CD4-positive, alpha-beta T cell (primary cell): Measurements from ENCODE around the gene EPB41L1. TPM values are rescaled to one million over a fixed set of nuclear protein-coding genes. Genes with fewer than 3 reads are reported as not detected.

Source experiments
- ATAC-seq: fragments of 200-7000 bp; cut with Tn5 transposase; one replicate; pipeline ENCODE4 v1.10.0; 2022; ENCODE audit warnings: mild to moderate bottlenecking; ENCODE audit not compliant: poor library complexity
- CTCF ChIA-PET: fragments of 350-600 bp; sonication (Branson Sonifier 250); formaldehyde crosslinking; loops from one replicate; lab custom pipeline; 2021; ENCODE audit warnings: antibody characterized with exemption, inconsistent platforms; lab: Charles Lee
- POLR2A ChIA-PET: fragments of 350-600 bp; sonication (Branson Sonifier 250); formaldehyde crosslinking; loops from one replicate; lab custom pipeline; 2021; ENCODE audit warnings: antibody characterized with exemption, inconsistent platforms; lab: Charles Lee
- DNase-seq, 14 experiments: peaks; one replicate each; pipeline ENCODE4 v3.0.0-alpha.2; 2013 to 2020; ENCODE audit warnings: mixed read lengths in 2 of 14
- H3K27ac ChIP-seq, 2 donors: one replicate each; pipeline versions ENCODE4 v1.5.1 to v1.7.0; 2013; ENCODE audit warnings: low read length in 2 of 2, low read depth in 1 of 2, mild to moderate bottlenecking in 1 of 2
- H3K27me3 ChIP-seq, 2 experiments: 1 replicate in 1 of 2; 2 replicates in 1 of 2; pipeline versions ENCODE4 v1.6.1 to v1.7.0; 2013; ENCODE audit warnings: low read length in 2 of 2, control low read depth in 1 of 2, mild to moderate bottlenecking in 1 of 2, moderate library complexity in 1 of 2; ENCODE audit not compliant: insufficient read depth in 2 of 2, control insufficient read depth in 1 of 2
- H3K36me3 ChIP-seq: one replicate; pipeline ENCODE4 v1.6.1; 2013; ENCODE audit warnings: low read length, control low read depth; ENCODE audit not compliant: insufficient read depth
- H3K4me1 ChIP-seq: one replicate; pipeline ENCODE4 v1.6.1; 2013; ENCODE audit warnings: low read length, control low read depth; ENCODE audit not compliant: insufficient read depth
- H3K4me3 ChIP-seq: one replicate; pipeline ENCODE4 v1.5.1; 2013; ENCODE audit warnings: mild to moderate bottlenecking, low read length, moderate library complexity
- H3K9me3 ChIP-seq, 2 experiments: 1 replicate in 1 of 2; 2 replicates in 1 of 2; pipeline versions ENCODE4 v1.6.1 to v1.7.0; 2013; ENCODE audit warnings: low read length in 2 of 2, mild to moderate bottlenecking in 2 of 2, control low read depth in 1 of 2, moderate library complexity in 1 of 2; ENCODE audit not compliant: control insufficient read depth in 1 of 2, insufficient read depth in 1 of 2
- H3K27ac Mint-ChIP-seq: one replicate; pipeline ENCODE4 v1.8.0; 2020; ENCODE audit warnings: mixed read lengths
- H3K27me3 Mint-ChIP-seq: one replicate; pipeline ENCODE4 v1.8.0; 2021; ENCODE audit warnings: mixed read lengths
- H3K36me3 Mint-ChIP-seq: one replicate; pipeline ENCODE4 v1.8.0; 2021; ENCODE audit warnings: low read depth, mixed read lengths
- H3K4me1 Mint-ChIP-seq: one replicate; pipeline ENCODE4 v1.8.0; 2021; ENCODE audit warnings: low read depth, mixed read lengths
- H3K4me3 Mint-ChIP-seq: one replicate; pipeline ENCODE4 v1.8.0; 2020; ENCODE audit warnings: mild to moderate bottlenecking, mixed read lengths
- H3K9me3 Mint-ChIP-seq: one replicate; pipeline ENCODE4 v1.8.0; 2020; ENCODE audit warnings: mixed read lengths
- intact Hi-C, 2 experiments: fragments of 100-400 bp; cut with DNase I in 1 of 2; cut with micrococcal nuclease in 1 of 2; formaldehyde crosslinking; loops; one replicate each; pipeline versions ENCODE4 v1.15.1 to v1.9.0; 2023 to 2025; cut with DNase I, micrococcal nuclease
- total RNA-seq, 174 experiments: library from RNA in 2 of 174; stranded (reverse) in 2 of 174; gene quantifications; one replicate each; pipeline ENCODE4 v1.2.3 and lab custom pipeline; 2021 to 2026
- TF ChIP-seq, protein P1 (sequence below): fragments of 200-600 bp; IDR thresholded peaks from one replicate; pipeline ENCODE4 v1.8.0; 2022; ENCODE audit warnings: antibody characterized with exemption, mild to moderate bottlenecking

Gene EPB41L1
- total RNA-seq, 2 experiments from 2014 or later: 0.19 to 0.25 TPM

- H3K4me1 ChIP-seq: no peaks in the 10 kb centered on the region
- intact Hi-C loops: no loop called here
- H3K4me3 ChIP-seq: no peak overlapping the region
- Mint-ChIP-seq H3K27me3 (peaks cover 9% of the 10 kb centered on the region), H3K27ac (no peak overlapping the region), H3K4me3 (no peak overlapping the region), H3K9me3 (no peaks in the 10 kb centered on the region), H3K36me3 (no peaks in the 10 kb centered on the region), H3K4me1 (no peaks in the 10 kb centered on the region)
- H3K36me3 ChIP-seq: no peaks in the 10 kb centered on the region
- ATAC-seq (no peak), DNase-seq (no peak)
- H3K27ac ChIP-seq: no peak overlapping the region
- H3K27me3 ChIP-seq: no peaks in the 10 kb centered on the region
- ChIA-PET CTCF (interaction anchor here (0.8 to 1.0 kb wide), 2 partner anchors 11 to 134 kb away, joined by 4 read pairs; no protein-coding TSS in a partner anchor), POLR2A (no interaction called here)
- H3K9me3 ChIP-seq: no peaks in the 10 kb centered on the region
- TF ChIP-seq, protein P1, sequence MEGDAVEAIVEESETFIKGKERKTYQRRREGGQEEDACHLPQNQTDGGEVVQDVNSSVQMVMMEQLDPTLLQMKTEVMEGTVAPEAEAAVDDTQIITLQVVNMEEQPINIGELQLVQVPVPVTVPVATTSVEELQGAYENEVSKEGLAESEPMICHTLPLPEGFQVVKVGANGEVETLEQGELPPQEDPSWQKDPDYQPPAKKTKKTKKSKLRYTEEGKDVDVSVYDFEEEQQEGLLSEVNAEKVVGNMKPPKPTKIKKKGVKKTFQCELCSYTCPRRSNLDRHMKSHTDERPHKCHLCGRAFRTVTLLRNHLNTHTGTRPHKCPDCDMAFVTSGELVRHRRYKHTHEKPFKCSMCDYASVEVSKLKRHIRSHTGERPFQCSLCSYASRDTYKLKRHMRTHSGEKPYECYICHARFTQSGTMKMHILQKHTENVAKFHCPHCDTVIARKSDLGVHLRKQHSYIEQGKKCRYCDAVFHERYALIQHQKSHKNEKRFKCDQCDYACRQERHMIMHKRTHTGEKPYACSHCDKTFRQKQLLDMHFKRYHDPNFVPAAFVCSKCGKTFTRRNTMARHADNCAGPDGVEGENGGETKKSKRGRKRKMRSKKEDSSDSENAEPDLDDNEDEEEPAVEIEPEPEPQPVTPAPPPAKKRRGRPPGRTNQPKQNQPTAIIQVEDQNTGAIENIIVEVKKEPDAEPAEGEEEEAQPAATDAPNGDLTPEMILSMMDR: no peak
Measured at GRCh38 chr20:36126836-36127527, 27.6 kb upstream of the EPB41L1 start.

- H3K27me3 ChIP-seq: no peaks in the 10 kb centered on the region
- ATAC-seq (no peak), DNase-seq (no peak)
- H3K36me3 Mint-ChIP-seq: no peaks in the 10 kb centered on the region
- H3K9me3 Mint-ChIP-seq: no peaks in the 10 kb centered on the region
- no peak overlapping the region for H3K27ac Mint-ChIP-seq
- CTCF ChIA-PET: no interaction called here
- H3K27me3 Mint-ChIP-seq: peaks cover 9% of the 10 kb centered on the region
- no peak overlapping the region for H3K4me3 ChIP-seq
- no peaks in the 10 kb centered on the region for H3K9me3 ChIP-seq
- H3K36me3 ChIP-seq: no peaks in the 10 kb centered on the region
- H3K27ac ChIP-seq: no peak overlapping the region
- intact Hi-C loops: no loop called here
- no peaks in the 10 kb centered on the region for H3K4me1 ChIP-seq
- H3K4me1 Mint-ChIP-seq: no peaks in the 10 kb centered on the region
- H3K4me3 Mint-ChIP-seq: no peak overlapping the region
- POLR2A ChIA-PET: no interaction called here
- TF ChIP-seq, protein P1: no peak
Measured at GRCh38 chr20:36128463-36129159, 25.9 kb upstream of the EPB41L1 start.

DNA sequence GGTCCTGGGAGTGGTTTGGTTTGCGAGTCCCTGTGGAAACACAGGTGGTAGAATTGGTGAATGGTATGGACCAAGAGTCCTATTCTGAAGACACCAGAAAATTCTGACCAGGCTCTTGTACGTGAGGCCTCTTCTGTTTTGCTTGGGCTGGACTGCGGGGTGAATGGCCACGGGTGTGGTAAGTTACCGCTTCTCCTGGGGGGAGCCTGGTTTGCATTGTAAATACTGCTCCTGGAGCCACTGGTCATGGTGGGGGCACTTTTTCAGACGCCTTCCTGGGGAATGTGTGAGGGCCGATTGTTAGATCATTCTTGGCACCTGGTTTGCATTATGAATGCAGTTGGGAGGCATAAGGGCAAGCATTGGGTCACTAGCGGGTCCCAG, 25.4 kb upstream of the EPB41L1 start:
- CTCF ChIA-PET: no interaction called here
- Histone ChIP-seq H3K4me1 (no peaks in the 10 kb centered on the region), H3K36me3 (no peaks in the 10 kb centered on the region), H3K9me3 (no peaks in the 10 kb centered on the region), H3K4me3 (no peak overlapping the region), H3K27me3 (no peaks in the 10 kb centered on the region), H3K27ac (no peak overlapping the region)
- Mint-ChIP-seq H3K9me3 (no peaks in the 10 kb centered on the region), H3K4me3 (no peak overlapping the region), H3K27ac (no peak overlapping the region), H3K4me1 (no peaks in the 10 kb centered on the region), H3K27me3 (peaks cover 9% of the 10 kb centered on the region), H3K36me3 (no peaks in the 10 kb centered on the region)
- ATAC-seq: no peak
- POLR2A ChIA-PET: no interaction called here
- TF ChIP-seq, protein P1: no peak
- intact Hi-C loops: no loop called here
- no peak for DNase-seq
